T-helper 1 cell treated with Interleukin-12 subunit alpha and Interleukin-12 subunit beta and Interleukin-4 antibody, amounts not matched to agents 30 ng/mL and 1 ng/mL, for 36 hours (primary cell): ENCODE data around the gene SANBR. TPM values are rescaled to one million over a fixed set of nuclear protein-coding genes. Genes with fewer than 3 reads are reported as not detected.
"Not testable (repeated sequence)": the region's sequence is repeated elsewhere in the genome, so short reads cannot be mapped to it uniquely, and the experiment has no call there.

Experiments
- intact Hi-C: fragments of 100-400 bp; cut with micrococcal nuclease; formaldehyde crosslinking; loops from one replicate; pipeline ENCODE4 v1.15.1; 2024
- total RNA-seq: library from RNA; stranded (reverse); gene quantifications from 2 replicates; pipeline ENCODE4 v1.2.3, GENCODE V29; 2022

SANBR gene
- 5.5 and 5.6 TPM in 2 replicates for total RNA-seq

DNA sequence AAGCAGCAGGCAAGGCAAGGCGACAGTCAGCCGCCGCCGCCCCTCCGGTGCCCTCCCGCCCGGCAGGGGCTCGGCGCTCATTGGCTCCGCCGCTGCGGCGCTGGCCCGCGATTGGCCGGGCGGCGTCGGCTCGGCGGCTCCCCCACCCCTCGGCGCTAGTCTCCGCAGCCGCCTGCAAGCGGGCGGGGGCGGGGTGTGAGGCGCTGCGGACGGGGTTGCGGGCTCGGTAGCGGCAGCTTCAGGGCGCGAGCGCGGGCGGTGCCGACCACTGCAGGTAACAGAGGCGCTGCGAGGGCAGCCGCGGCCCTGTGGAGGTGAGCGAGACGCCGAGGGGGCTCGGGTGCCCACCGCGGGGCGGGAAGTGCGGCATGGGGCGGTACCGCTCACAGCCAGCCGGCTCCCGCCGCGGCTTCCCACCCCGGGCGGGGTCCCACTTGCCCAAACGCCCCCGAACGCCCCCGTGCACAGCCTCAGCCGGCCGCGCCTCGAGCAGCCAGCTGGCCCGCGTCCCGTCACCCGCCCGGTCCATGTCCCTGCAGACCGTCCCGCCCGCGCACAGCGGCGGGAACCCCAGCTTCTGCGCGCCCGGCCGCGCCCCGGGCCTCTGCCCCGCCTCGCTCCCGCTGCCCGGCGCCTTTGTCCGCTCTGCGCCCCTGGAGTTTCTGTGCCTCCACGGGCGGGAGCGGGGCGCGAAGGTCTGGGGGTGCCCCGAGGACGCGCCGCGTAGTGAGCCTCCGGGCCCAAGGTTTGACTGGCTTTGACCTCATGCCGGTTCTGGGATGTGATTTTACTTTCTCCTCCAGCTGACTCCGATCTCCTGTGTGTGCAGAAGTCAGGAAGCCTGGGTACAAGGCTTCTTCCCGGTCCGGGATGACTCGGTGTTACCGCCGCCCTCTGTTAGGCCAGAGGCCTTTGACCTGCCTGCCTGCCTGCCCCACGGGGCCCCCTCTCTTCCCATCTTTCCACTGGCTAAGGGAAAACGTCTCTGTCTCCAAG, at the start of gene SANBR:
Gene SANBR, plus strand, starts transcription at position 158 of the 996 bp plus-strand sequence. CDS start 4,480 bp downstream, outside the sequence.
- intact Hi-C loops, result loop anchor here (1.0 to 10.0 kb wide), 12 partner anchors 49 to 1131 kb away; partner anchors contain the start of genes B3GNT2, CCT4, PEX13 and REL

DNA sequence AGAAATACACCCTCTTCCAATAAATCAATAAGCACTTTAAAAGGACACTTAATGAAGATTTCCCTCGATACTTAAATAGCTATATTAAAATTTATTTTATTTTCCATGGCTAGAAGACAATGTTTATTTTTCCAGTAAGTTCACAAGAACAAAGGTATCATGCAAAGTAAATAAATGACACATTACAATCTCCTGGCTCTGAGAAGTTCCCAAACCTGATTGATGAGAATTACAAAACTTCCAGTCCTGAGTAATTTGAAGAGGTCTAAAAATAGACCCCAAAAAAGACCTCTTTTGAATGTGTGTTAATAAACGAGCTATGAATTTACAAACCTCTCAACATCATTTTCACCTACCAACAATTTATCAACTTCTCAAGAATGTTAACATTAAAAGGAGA, 49.7 kb upstream of the SANBR start:
- intact Hi-C loops, result loop anchor here (1.0 to 5.0 kb wide), 4 partner anchors 309 to 1691 kb away; partner anchors contain the start of genes B3GNT2 and EHBP1

DNA sequence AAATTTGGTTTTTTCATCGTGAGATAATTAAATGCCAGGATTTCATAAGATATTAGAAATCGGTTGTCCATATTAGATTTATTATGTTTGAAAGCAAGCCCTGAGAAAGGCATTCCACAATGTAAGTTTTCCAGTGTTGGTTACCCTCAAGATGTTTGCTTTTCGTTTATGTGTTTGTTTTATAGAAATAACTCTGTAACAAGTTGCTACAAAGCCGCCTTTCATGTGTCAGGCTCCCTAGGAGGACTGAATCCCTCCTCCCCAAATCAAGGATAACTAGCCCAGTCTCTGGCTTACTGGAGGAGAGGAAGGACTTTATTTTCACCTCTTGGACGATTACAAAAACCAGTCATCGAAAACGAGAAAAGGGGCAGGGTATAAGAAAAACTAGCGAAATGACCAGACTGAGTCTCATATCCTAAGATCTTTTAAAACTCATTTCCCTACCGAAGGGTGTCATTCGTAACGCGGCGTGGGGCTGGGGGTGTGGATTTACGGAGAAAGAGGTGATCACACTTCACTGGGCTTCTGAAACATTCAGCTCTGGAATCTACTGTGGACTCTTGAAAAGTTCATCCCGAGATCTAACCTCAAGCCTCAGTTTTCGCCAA, 49.2 kb upstream of the SANBR start:
- intact Hi-C loops, result loop anchor here (1.0 to 5.0 kb wide), 15 partner anchors 17 to 1691 kb away; partner anchors contain the start of genes B3GNT2, EHBP1, PAPOLG and REL

DNA sequence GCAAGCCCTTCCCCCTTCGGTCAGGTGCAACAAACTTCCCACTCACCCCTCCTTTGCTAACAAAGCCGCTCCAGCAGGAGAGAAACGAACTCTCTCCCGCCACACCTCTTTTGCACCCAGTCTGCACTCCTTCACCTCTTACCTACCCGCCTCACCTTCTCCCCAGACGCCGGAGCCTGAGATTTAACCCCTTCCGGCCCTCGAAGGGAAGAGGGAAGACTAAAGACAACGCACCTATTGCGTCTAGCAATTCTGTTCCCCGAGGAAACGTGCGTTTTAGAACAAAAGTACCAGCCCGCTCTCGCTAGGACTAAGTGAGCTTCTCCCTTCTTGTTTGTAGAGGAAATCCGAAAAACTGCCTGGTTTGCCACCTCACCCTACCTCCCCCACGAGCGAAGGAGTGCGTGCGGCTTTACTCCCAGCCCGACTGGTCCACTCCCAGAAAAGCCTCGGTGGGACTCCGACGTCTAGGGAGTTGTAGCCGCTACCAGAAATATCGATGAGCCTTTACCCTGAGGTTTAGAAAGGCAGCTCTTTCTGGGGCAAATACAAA, 48.6 kb upstream of the SANBR start:
- intact Hi-C loops, result loop anchor here (1.0 to 5.0 kb wide), 14 partner anchors 18 to 1690 kb away; partner anchors contain the start of genes B3GNT2, EHBP1, PAPOLG and REL

DNA sequence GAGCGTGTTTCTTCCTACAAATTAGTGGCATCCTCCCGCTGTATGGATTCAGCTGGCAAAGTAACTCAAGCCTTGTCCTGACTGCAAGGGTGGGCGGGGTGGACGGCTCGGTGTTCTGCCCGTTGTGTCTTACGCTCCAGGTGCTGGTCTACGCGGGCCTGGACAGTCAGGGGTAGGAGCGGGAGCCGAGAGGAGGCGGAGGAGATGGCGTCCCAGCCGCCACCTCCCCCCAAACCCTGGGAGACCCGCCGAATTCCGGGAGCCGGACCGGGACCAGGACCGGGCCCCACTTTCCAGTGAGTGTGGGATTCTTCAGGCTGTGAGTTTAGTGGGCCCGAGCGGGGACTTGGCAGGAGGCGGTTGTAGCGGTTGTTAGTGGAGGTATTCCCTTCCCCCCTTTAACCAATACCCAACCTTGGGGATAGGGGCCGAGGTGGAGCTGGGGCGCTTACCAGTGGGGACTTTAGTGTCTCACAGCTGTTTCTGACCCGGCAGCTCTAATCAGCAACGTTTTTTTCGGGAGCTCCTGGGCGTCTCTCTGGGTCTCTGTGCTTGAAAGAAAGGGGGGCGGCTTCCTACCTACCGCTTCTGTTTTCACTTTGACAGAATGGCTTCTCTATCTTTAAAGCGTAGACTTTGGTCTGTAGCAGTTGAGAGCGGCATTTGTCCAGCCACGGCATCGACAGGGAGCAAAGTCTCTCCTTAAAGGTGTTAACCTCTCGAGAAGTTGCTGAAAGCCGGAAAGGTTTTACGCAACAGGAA, 47.9 kb upstream of the SANBR start, which contains the start of the genes PEX13 and PUS10:
Gene PEX13, plus strand, starts transcription at position 165 of the 762 bp plus-strand sequence. Its CDS starts 40 bp downstream, at position 205.
Gene PUS10, minus strand, starts transcription at position 700 of the 762 bp plus-strand sequence. CDS start 6,365 bp downstream, outside the sequence.
- intact Hi-C loops, result loop anchor here (1.0 to 5.0 kb wide), 14 partner anchors 18 to 1690 kb away; partner anchors contain the start of genes B3GNT2, EHBP1, PAPOLG and REL

DNA sequence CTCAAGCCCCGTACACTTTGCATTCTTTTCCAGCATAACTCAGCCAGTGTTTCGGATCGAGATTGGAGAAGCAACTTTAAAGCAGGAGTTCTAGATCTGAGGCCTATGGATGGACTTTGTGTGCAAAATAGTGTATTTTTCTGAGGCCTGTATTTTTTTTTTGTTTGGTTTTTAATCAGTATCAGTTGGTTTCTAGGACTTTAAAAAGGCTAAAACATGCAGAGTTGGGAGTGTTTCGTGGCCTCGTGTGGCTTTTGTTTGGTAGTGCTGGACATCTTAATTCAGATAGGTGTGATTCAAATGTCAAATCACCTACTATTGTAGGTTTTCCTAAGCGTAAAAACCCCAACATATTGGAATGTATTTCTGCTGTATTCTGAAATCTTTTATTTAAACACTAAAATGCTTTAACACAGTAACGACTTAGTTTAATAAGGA, 47.3 kb upstream of the SANBR start:
- intact Hi-C loops, result loop anchor here (5.0 kb wide), 2 partner anchors 1179 to 1689 kb away; partner anchors contain the start of genes B3GNT2 and EHBP1

DNA sequence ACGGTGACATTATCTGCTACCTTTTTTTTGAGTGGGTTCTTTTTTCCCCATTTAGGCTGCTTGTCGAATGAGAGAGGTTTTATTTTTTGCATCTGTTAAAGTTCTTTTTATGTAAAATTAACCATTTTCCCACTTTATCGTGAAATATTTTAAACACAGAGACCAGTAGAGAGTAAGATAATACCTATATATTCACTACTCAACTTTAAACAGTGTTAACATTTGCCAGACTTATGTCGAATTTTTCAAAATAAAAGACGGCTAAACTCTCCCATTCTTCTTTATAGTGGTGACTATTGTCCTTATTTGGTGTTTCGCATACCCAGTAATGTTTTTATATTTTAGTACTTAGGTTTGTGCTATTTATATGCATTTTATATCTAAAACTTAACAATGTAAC, 46.9 kb upstream of the SANBR start:
- intact Hi-C loops, result loop anchor here (5.0 kb wide), 2 partner anchors 1179 to 1689 kb away; partner anchors contain the start of genes B3GNT2 and EHBP1

DNA sequence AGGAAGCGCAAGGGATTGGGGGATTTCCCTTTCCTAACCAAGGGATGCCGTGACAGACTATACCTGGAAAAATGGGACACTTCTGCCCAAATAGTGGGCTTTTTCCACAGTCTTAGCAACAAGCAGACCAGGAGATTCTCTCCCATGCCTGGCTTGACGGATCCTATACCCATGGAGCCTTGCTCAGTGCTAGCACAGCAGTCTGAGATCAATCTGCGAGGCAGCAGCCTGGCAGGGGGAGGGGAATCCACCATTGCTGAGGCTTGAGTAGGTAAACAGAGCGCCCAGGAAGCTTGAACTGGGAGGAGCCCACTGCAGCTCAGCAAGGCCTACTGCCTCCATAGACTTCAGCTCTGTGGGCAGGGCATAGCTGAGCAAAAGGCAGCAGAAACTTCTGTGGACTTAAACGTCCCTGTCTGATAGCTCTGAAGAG, 44.4 kb upstream of the SANBR start:
- intact Hi-C loops, result no loop called here

DNA sequence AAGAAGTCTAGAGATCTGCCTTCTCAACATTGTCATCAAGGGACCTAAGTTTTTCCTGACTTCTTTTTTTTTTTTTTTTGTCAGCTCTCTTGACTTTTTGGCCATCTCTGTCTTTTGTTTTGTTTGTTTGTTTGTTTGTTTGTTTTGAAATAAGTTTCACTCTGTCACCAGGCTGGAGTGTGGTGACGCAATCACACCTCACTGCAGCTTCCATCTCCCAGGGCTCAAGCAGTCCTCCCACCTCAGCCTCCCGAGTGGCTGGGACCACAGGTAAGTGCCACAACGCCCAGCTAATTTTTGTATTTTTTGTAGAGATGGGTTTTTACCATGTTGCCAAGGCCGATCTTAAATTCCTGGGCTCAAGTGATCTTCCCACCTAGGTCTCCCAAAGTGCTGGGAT, 42.0 kb upstream of the SANBR start:
- intact Hi-C loops, result no loop called here

DNA sequence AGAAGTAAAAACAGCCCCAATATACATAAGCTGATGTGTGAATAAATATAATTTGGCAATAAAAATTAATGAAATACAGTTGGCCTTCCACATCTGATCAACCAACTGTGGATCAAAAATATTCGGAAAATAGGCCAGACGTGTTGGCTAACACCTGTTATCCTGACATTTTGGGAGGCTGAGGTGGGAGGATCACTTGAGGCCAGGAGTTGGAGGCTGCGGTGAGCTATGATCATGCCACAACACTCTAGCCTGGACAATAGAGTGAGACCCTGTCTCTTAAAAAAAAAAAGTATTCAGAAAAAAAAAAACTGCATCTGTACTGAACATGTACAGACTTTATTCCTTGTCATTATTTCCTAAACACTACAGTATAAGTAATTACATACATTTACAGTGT, 36.1 kb upstream of the SANBR start:
- intact Hi-C loops, result no loop called here

DNA sequence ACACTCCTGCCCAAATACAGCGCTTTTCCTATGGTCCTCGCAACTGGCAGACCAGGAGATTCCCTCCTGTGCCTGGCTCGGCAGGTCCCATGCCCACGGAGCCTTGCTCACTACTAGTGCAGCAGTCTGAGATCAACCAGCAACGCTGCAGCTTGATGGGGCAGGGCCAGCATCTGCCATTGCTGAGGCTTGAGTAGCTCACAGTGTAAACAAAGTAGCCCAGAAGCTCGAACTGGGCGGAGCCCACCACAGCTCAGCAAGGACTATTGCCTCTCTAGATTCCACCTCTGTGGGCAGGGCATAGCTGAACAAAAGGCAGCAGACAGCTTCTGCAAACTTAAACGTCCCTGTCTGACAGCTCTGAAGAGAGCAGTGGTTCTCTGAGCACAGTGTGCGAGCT, 31.1 kb upstream of the SANBR start:
- intact Hi-C loops, result not testable (repeated sequence)

DNA sequence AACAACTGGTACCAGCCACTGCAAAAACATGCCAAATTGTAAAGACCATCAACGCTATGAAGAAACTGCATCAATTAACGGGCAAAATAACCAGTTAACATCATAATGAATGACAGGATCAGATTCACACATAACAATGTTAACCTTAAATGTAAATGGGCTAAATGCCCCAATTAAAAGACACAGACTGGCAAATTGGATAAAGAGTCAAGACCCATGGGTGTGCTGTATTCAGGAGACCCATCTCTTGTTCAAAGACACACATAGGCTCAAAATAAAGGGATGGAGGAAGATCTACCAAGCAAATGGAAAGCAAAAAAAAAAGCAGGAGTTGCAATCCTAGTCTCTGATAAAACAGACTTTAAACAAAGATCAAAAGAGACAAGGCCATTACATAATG, 29.0 kb upstream of the SANBR start:
- intact Hi-C loops, result not testable (repeated sequence)

DNA sequence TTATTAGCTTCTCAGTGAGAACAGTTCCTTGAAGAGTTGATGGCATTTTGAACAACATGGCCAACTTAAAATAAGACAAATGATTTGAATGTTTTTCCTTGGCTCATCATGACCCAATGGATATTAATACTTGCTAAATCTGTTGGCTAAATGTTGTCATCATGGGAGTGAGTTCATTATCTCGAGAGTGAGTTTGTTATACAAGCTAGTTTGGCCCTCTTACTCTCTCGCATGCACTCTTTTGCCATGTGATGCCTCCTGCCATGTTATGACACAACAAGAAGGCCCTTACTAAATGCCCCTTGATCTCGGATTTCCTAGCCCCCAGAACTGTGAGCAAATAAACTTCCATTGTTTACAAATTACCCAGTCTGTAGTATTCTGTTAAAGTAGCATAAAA, 22.9 kb upstream of the SANBR start:
- intact Hi-C loops, result no loop called here

DNA sequence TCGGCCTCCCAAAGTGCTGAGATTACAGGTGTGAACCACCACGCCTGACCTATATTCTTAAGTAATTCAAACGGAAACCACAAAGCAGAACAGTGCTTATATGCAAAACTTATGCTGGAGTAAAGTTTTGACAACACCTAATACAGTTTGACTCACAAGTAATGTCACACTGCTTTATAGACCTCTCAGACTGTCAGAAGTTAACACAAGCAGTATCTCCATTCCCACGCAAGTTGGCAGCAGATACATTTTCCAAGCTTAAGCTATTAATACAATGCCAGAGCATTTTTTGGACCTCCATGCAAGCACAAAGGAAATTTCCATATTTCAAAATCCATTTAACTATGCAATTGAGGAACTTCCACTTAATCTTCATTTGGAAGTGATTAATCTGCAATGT, 21.0 kb upstream of the SANBR start:
- intact Hi-C loops, result no loop called here

DNA sequence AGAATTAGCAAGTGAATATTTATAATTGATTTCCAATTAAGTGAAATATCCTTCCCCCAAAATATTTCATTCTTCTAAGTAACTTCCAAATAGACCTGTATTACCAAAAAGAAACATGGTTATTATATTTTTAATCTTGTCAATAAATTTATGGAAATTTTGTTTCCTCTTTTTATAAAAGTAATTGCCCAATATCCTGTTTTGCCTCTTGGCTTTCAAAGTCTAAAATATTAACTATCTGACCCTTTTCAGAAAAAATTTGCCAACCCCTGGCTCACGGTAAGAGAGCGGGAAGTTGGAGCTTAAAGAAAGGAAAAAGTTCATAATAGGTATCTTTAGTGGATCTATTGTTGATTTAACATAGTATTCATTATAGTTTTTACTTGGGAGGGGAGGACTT, 20.4 kb upstream of the SANBR start:
- intact Hi-C loops, result no loop called here

DNA sequence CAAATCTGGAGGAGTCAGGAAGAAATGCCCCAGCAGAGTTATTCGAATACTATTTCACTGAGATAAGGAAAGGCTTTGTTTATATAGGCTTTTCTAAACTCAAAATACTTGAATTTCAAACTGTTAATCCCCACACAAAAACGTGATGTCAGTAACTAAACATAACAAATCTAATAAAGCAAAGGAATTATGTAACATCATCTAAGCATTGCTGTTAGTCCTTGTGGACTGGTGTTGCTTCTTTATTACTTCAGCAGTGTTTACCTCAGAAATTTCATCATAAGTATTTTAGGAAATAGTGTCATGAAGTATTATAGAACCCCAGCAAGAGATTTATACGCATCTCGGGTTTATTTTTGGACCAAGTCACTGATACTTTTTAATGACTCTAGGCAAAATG, 19.7 kb upstream of the SANBR start:
- intact Hi-C loops, result no loop called here

DNA sequence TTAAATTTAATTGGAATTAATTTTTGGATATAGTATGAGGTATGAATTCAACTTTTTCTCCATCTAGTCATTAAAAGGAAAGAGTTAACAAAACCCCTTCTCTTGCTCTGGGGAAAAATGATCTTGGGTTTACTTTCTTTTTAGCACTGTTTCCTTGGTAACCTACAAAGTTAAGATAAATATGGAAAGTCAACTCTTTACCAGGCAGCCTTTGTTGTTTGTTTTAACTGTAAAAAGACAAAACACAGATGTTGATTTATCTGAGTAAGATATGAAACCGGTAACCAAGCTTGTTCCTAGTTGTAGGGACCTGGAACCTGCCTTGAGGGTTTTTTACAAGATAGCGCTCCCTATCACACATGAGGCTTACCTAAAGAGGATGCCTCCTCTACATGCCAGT, 10.1 kb upstream of the SANBR start:
- intact Hi-C loops, result no loop called here

DNA sequence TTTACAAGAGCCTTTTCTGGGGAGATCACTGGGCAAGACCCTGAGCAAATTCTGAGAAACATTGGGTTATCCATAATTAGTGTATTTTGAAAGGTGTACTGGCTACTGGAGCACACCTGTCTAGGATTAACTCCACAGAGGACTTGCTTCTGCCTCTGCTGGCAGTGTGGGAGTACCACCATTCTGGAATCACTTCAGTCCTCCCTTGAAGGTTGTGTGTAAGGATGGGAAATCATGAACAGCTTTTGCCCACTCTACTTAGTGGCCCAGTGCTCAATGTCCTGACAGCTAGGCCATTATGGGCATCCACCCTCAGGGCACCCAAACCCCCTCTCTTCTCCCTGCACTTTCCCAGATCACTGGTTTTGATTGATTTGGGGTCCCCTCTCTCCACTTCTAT, 8.1 kb upstream of the SANBR start:
- intact Hi-C loops, result no loop called here

DNA sequence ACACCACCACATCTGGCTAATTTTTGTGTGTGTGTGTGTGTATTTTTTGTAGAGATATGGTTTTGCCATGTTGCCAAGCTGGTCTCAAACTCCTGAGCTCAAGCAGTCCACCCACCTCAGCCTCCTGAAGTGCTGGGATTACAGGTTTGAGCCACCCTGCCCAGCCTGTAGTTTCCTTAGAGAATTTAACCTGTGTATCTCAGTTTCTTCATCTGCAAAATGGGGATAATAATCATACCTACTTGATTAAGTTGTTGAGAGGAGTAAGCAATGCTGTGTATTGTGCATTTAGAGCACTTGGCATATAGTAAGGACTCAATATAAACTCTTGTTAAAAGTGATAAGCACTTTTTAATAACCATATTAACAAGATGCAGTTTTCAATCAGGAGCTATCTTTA, 6.3 kb upstream of the SANBR start:
- intact Hi-C loops, result no loop called here

DNA sequence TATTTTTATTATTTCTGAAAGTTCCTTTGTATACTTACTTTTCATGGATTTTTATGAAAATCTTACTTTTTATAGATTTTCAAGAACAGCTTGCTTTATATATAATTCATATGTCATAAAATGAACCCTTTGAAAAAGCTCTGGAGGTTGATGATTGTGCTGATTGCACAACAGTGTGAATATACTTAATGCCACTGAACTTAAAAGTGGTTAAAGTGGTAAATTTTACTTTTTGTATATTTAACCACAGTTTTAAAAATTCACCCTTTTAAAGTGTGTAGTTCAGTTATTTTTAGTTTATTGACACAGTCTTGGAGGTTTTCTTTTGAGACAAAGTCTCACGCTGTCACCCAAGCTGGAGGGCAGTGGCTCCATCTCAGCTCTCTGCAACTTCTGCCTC, 8.4 kb downstream of the SANBR start:
- intact Hi-C loops, result no loop called here
